Stimulated activated CD8-positive, alpha-beta memory T cell treated with anti-CD3 and anti-CD28 coated beads, Interleukin-15, amount 100 ng/mL, for 4 hours (primary cell): ENCODE data around the gene HEXD.
"Not testable (repeated sequence)": the region's sequence is repeated elsewhere in the genome, so short reads cannot be mapped to it uniquely, and the experiment has no call there.

Source experiments
- DNase-seq, 2 donors: peaks; one replicate each; pipeline ENCODE4 v3.0.0-alpha.2; 2020; ENCODE audit warnings: low read depth in 2 of 2

HEXD gene

DNA sequence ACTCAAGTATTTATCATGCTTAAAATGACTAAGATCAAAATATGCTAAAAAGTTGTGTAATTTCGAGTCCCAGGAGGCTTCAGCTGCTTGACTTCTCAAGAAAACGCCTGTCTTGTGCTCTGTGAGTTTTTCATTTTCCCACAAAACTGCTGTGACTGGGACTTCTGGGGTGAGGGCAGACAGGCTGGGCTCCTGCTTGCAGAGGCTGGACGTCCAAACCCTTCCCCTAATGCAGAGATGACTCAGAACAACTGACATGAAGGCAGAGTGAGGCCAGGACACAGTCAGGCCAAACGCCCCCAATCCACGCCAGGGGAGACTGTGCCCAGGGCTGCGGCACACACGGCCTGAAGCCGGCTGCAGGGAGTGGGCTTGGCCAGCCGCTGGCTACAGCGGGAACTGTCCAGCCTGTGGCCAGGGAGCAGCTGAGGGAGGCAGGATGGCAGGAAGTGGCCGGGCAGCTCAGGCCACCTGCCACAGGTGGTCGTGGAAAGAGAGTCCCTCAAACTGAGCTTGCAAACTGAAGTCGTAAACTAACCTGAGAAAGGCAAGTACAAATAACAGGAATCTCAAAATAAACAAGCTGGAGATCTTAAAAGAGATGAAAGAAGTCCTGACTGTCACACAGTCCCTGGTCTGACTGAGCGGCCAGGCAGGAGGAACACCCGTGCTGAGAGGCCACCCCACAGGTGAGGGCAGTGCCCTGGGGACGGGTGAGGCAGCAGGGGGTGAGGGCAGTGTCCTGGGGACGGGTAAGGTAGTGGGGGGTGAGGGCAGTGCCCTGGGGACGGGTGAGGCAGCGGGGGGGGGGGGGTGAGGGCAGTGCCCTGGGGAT, 21.3 kb upstream of the HEXD start:
- DNase-seq, result no peak

GRCh38 chr17:82397449-82398335, 20.5 kb upstream of the HEXD start:
- no peak for DNase-seq

DNA sequence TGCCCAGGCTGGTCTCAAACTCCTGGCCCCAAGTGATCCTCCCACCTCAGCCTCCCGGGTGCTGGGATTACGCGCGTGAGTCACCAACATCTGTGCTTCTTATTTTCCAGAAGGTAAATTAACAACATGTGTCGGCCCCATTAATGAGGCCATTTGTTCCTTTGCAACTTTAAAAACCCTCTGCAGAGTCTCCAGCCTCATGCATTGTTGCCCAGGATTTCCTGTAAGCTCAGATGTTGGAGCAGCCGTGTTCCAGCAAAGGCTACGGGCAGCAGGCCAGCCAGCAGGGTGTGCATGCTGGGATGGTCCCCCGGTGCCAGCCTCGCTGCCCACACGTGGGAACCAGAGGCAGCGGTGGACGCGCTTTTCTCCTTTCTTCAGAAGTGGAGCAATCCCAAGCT, 19.1 kb upstream of the HEXD start:
- DNase-seq, result no peak

- DNase-seq, result no peak
Observed at GRCh38 chr17:82399601-82400101, 18.5 kb upstream of the HEXD start.

GRCh38 chr17:82400206-82400605, 17.9 kb upstream of the HEXD start:
- no peak for DNase-seq

GRCh38 chr17:82400830-82401229, 17.3 kb upstream of the HEXD start:
- DNase-seq, result peak in 1 of 2 donors; percentile 15

DNA sequence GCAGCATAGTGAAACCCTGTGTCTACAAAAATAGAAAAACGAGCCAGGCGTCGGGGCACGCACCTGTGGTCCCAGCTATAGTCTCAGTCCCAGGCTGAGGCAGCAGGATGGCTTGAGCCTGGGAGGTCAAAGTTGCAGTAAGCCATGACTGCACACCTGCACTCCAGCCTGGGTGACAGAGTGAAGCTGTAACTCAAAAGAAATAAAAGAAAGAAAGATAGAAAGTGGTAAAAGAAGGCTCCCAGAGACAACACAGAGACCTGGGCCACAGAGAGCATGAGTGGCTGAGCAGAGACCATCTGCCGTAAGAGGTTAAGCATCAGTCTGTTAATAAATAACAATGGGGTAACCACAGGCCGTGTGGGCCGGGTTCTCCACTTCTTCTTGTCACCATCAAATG, 15.3 kb upstream of the HEXD start:
- no peak for DNase-seq

DNA sequence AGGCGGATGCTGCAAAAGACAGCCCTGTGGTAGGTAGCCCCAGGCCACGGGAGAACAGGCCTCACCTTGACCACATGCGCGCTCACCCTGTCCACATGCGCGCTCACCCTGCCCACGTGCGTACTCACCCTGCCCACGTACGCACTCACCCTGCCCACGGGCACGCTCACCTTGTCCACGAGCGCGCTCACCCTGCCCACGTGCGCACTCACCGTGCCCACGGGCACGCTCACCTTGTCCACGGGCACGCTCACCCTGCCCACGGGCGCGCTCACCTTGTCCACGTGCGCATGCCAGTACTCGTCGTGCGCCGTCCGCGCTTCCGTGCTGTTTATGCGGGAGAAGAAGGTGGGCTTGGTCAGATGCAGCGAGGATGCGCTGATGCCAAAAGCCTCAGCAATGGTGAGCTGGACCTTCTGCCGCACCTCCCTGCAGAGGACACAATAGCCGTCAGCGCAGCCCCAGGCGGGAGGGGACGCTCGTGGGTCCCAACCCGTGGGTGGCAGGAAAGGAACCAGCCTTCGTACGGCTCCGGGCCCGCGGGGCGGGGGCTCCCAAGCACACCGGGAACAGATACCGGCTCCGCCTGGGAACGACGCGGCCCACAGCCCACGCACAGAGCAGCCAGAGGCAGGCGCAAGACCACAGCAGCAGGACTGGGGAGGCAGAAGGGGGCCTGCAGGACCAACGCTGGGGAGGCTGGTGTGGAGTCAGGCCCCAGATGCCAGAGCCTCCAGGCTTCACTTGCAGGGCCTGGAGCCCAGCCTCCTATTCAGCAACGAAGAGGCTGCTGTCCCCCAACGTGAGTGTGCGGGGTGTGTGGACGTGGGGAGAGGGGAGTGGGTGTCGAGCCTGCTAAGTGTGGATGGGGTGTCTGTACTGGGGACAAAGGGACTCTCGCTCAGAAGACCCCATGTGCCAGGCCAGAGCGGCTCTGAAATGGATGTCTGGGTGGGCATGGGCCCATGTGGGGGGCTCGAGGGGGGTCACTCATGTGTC, 14.2 kb upstream of the HEXD start:
- no peak for DNase-seq

DNA sequence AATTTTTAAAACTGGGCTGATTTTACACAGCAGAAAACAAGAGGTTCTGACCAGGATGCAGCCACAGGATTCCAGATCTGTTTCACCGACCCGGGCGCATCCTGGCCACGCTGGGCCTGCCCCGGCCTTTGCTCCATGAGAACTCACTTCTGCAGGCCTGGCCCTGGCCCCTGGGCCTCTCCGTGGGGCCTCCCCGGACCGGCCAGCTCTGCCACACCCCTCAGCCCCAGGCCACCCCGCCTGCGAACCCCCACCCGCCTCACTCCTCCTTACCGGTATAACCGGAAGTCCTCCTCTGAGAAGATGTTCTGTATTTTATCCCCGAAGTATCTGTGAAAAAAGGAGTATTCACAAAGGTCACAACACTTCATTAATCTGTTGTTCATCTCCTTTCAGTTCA, 13.1 kb upstream of the HEXD start:
- DNase-seq, result no peak

DNA sequence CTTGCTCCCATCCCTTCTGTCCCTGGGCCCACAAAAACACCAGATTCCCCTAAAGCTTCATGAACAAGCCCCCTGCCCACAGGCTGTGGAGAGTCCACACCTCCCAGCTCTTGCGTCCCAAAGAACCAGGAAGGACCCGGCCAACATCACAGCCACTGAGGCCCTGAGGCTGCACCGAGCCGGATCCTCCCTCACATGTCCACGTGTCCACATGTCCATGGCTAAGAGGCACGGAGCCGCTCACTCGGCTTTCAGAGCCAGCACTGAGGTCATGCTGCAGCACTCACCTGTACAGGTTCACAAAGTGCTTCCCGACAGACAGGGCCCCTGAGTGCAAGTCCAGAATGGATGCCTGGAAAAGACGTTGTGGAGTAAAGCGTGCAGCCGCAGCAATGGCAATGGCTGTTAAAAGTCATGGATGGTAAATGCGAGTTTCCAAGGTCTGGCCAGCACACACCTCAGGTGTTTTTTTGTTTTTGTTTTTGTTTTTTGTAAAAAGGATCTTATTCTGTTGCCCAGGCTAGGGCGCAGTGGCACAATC, 11.9 kb upstream of the HEXD start:
- no peak for DNase-seq

GRCh38 chr17:82407255-82407654, 10.9 kb upstream of the HEXD start:
- no peak for DNase-seq

GRCh38 chr17:82408288-82408937, 9.7 kb upstream of the HEXD start:
- DNase-seq, result no peak

- no peak for DNase-seq
Observed at GRCh38 chr17:82408938-82409318, 9.2 kb upstream of the HEXD start.

DNA sequence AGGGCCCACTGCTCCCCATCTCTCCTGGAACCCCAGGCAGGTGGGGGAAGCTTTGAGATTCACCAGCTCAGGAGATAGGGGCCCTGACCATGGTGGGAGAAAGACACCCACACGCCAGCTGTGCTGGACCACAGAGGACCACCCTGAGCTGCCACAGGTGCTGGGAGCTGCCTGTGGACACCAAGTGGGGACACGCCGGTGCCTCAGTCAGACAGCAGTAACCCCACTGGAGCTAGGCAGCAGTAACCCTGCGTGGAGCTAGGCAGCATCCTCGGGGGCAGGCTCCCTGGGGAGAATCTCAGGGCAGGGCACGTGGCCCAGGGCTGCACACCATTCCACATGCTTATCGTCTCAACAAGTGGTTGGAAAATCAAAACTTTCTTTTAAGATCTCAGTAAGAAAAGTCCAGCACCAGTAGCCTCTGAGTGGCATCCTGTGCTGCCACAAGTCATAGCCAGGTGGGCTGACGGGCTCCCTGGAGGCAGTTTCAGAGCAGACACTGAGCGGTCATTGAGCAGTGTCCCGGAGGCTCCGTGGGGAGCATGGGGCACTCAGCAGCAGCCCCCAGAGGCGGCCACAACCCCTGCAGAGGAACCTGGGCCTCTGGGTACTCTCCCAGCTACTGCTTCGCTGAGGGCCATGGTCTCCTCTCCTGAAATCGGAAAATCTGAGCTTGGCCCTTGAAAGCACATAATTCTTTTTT, 8.0 kb upstream of the HEXD start:
- no peak for DNase-seq

DNA sequence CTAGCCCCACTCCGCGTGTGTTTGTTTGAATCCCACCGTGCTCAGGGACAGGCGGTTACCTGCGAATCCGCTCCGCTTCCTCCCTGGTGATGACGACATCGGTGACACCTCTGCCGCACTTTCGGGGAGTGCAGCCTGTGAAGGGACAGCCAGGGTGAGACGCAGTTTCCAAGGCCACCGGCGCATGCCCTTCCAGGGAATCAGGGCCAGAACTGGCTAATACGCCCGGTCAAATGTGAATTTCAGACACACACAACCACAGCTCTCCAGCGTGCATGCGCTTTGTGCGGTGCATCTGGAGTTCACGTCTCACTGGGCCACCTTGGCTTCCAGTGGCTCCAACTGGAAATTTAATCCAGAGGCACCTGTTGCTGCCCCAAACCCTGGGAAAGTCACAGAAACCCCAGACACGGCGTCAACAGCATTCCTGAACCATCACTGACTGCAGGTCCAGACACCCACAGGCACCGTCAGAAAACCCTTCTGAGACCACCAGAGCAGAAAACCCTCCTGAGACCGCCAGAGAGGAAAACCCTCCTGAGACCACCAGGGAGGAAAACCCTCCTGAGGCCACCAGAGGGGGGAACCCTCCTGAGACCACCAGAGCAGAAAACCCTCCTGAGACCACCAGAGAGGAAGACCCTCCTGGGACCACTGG, 6.6 kb upstream of the HEXD start:
- no peak for DNase-seq

DNA sequence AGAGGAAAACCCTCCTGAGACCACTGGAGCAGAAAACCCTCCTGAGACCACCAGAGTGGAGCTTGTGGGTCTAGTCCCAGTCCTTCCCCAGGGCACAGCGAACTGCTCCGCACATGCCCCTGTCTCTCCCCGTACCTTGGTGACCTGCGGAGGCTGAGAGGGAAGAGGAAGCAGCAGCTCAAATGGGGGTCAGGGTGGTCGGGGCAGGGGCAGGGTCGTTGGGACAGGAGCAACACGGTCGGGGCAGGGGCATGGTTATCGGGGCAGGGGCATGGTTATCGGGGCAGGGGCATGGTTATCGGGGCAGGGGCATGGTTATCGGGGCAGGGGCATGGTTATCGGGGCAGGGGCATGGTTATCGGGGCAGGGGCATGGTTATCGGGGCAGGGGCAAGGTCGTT, 6.1 kb upstream of the HEXD start:
- not testable (repeated sequence) for DNase-seq

DNA sequence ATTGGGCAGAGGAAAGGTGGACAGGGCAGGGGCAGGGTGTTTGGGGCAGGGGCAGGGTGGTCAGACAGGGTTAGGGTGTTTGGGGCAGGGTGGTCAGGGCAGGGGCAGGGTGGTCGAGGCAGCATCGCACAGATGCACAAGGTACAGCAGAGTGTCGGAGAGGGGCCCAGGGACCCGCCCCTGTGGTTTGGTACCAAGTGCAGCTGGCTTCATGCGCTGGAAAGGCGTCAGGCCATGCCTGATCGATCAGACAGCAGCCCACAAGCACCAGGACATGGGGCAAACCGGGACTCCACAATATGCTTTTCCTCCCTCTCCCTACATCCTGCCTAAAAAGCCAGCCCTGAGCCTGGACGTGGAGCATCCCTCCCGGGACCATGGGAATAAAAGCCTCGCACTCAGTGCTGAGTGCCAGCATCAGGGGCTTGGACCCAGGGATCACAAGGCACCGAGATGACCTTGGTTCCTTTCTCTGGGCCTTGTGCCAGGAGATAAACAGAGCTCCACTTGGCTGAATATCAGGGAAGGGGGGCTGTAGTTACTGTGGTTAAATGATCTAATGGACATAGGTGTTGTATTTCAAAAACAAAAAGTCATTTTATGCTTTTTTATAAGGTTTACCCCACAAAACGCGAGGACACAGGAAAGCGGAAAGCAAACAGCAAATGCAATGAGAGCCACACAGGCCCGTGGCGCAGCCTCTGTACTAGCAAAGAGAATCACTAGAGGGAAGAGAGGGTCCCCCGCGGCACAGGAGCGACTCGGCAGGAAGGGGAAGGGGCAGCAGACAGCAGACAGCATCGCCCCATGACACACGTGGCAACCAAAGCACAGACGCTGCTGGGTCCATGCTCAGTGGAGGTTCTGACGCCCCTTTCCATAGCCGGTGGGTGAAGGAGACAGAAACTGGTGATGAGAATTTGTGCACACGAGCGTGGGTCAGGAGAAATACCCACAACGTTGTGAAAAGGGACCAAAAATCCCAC, 5.3 kb upstream of the HEXD start:
- no peak for DNase-seq

- DNase-seq, result peak; percentile 31 to 49
Observed at GRCh38 chr17:82414548-82415281, 3.4 kb upstream of the HEXD start.
